ENCODE results near the gene SCG2. TPM values are rescaled to one million over a fixed set of nuclear protein-coding genes. Genes with fewer than 3 reads are reported as not detected.
A peak's percentile ranks its signal among the peaks of the same experiment; 100 is the strongest.

Gene SCG2, protein sequence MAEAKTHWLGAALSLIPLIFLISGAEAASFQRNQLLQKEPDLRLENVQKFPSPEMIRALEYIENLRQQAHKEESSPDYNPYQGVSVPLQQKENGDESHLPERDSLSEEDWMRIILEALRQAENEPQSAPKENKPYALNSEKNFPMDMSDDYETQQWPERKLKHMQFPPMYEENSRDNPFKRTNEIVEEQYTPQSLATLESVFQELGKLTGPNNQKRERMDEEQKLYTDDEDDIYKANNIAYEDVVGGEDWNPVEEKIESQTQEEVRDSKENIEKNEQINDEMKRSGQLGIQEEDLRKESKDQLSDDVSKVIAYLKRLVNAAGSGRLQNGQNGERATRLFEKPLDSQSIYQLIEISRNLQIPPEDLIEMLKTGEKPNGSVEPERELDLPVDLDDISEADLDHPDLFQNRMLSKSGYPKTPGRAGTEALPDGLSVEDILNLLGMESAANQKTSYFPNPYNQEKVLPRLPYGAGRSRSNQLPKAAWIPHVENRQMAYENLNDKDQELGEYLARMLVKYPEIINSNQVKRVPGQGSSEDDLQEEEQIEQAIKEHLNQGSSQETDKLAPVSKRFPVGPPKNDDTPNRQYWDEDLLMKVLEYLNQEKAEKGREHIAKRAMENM
- not detected for total RNA-seq
- not detected for polyA plus RNA-seq (2013, experiment 1 of 2)
- polyA plus RNA-seq (2013, experiment 2 of 2), result 0.03 TPM
- 0 to 0.20 (median 0) reads per million in 172 experiments for total RNA-seq

GRCh38 chr2:223601932-223602666, at the start of gene SCG2:
SCG2 (minus strand) TSS chr2:223602361; CDS start chr2:223599282, 3,079 bp downstream.
- no peak within 1 kb of the TSS for H3K27ac Mint-ChIP-seq
- Histone ChIP-seq H3K27me3 (ENCODE audit: control insufficient read depth in 1 of 2, insufficient read depth in 2 of 2, low read length in 2 of 2) (no peaks in the 10 kb centered on the region), H3K9me3 (ENCODE audit: control insufficient read depth in 1 of 2, insufficient read depth in 1 of 2, low read length in 2 of 2) (no peaks in the 10 kb centered on the region), H3K27ac (ENCODE audit: low read depth in 1 of 2, low read length in 2 of 2) (no peak within 1 kb of the TSS), H3K4me3 (ENCODE audit: low read length) (no peak within 1 kb of the TSS), H3K36me3 (ENCODE audit: insufficient read depth, low read length) (no peaks in the 10 kb centered on the region), H3K4me1 (ENCODE audit: insufficient read depth, low read length) (no peaks in the 10 kb centered on the region)
- ChIA-PET POLR2A (no interaction called here), CTCF (no interaction called here)
- no peaks in the 10 kb centered on the region for H3K36me3 Mint-ChIP-seq (ENCODE audit: low read depth)
- H3K4me3 Mint-ChIP-seq, result no peak within 1 kb of the TSS
- ATAC-seq (ENCODE audit: poor library complexity) (peak; percentile 26), DNase-seq (peak in 7 of 14 experiments; percentile 2 to 46 (median 7))
- no peaks in the 10 kb centered on the region for H3K9me3 Mint-ChIP-seq
- H3K27me3 Mint-ChIP-seq, result peaks cover 21% of the 10 kb centered on the region
- intact Hi-C loops (cut with DNase I, micrococcal nuclease), result no loop called here
- TF ChIP-seq, protein P1, sequence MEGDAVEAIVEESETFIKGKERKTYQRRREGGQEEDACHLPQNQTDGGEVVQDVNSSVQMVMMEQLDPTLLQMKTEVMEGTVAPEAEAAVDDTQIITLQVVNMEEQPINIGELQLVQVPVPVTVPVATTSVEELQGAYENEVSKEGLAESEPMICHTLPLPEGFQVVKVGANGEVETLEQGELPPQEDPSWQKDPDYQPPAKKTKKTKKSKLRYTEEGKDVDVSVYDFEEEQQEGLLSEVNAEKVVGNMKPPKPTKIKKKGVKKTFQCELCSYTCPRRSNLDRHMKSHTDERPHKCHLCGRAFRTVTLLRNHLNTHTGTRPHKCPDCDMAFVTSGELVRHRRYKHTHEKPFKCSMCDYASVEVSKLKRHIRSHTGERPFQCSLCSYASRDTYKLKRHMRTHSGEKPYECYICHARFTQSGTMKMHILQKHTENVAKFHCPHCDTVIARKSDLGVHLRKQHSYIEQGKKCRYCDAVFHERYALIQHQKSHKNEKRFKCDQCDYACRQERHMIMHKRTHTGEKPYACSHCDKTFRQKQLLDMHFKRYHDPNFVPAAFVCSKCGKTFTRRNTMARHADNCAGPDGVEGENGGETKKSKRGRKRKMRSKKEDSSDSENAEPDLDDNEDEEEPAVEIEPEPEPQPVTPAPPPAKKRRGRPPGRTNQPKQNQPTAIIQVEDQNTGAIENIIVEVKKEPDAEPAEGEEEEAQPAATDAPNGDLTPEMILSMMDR (IDR thresholded peaks at IDR 0.05), result no peak
- H3K4me1 Mint-ChIP-seq (ENCODE audit: low read depth), result no peaks in the 10 kb centered on the region

DNA sequence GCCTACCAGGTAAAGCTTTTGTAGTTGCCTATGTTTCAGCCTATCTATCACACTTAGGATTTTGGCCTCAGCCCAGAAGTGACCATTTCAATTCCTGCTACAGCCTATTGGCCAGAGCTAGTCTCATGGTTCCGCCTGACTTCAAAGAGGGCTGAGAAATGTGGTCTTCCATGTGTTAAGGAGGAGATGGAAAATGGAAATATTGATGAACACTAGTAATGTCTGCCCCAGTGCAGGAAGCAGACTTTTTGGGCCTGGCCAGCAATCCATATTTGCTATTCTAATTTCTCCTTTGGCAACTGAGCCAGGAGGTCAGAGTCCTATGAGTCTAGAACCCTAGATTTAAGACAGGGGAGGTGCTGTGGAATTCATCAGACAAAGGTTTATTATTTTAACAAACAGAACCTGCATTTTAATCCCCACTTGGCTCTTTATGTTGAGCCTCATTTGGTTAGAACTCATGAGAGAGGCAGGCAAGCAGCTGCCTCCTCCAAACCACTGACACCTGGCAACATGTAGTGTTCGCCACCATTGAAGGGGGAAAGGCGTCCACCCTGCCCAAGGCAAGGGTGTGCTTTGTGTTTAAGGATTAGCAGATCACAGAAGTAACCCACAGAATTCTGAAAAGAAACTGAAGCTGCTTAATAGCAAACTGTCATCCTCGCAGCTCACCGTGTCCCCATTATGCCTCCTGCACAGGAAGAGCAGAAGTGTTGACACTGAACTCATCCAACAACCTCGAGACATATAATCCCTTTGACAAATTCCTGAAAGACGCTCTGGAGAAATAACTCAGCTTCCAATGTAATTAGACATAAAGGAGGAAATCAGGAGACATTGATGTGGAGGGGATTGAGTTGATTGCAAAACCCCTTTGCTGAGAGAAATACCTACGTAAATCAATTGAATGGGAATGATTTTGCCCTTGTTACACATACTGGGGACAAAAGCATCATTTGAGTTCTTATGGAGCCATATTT, 47.7 kb upstream of the SCG2 start:
- no peaks in the 10 kb centered on the region for H3K9me3 Mint-ChIP-seq
- TF ChIP-seq, protein P1 (IDR thresholded peaks at IDR 0.05), result no peak
- no peaks in the 10 kb centered on the region for H3K36me3 Mint-ChIP-seq (ENCODE audit: low read depth)
- H3K27me3 Mint-ChIP-seq, result peaks cover 20% of the 10 kb centered on the region
- DNase-seq (no peak), ATAC-seq (ENCODE audit: poor library complexity) (no peak)
- H3K27ac Mint-ChIP-seq, result no peak overlapping the region
- Histone ChIP-seq H3K9me3 (ENCODE audit: control insufficient read depth in 1 of 2, insufficient read depth in 1 of 2, low read length in 2 of 2) (no peaks in the 10 kb centered on the region), H3K4me3 (ENCODE audit: low read length) (no peak overlapping the region), H3K27ac (ENCODE audit: low read depth in 1 of 2, low read length in 2 of 2) (no peak overlapping the region), H3K4me1 (ENCODE audit: insufficient read depth, low read length) (no peaks in the 10 kb centered on the region), H3K27me3 (ENCODE audit: control insufficient read depth in 1 of 2, insufficient read depth in 2 of 2, low read length in 2 of 2) (no peaks in the 10 kb centered on the region), H3K36me3 (ENCODE audit: insufficient read depth, low read length) (no peaks in the 10 kb centered on the region)
- intact Hi-C loops (cut with DNase I, micrococcal nuclease), result no loop called here
- H3K4me3 Mint-ChIP-seq, result no peak overlapping the region
- ChIA-PET CTCF (no interaction called here), POLR2A (no interaction called here)
- H3K4me1 Mint-ChIP-seq (ENCODE audit: low read depth), result no peaks in the 10 kb centered on the region

- Mint-ChIP-seq H3K4me3 (no peak overlapping the region), H3K4me1 (ENCODE audit: low read depth) (no peaks in the 10 kb centered on the region), H3K27me3 (peaks cover 14% of the 10 kb centered on the region), H3K27ac (no peak overlapping the region), H3K9me3 (no peaks in the 10 kb centered on the region), H3K36me3 (ENCODE audit: low read depth) (no peaks in the 10 kb centered on the region)
- no peaks in the 10 kb centered on the region for H3K36me3 ChIP-seq (ENCODE audit: insufficient read depth, low read length)
- no peaks in the 10 kb centered on the region for H3K4me1 ChIP-seq (ENCODE audit: insufficient read depth, low read length)
- POLR2A ChIA-PET, result no interaction called here
- DNase-seq (no peak), ATAC-seq (ENCODE audit: poor library complexity) (no peak)
- no peak overlapping the region for H3K27ac ChIP-seq (ENCODE audit: low read depth in 1 of 2, low read length in 2 of 2)
- TF ChIP-seq, protein P1 (IDR thresholded peaks at IDR 0.05), result no peak
- H3K4me3 ChIP-seq (ENCODE audit: low read length), result no peak overlapping the region
- intact Hi-C loops (cut with DNase I, micrococcal nuclease), result no loop called here
- no peaks in the 10 kb centered on the region for H3K9me3 ChIP-seq (ENCODE audit: control insufficient read depth in 1 of 2, insufficient read depth in 1 of 2, low read length in 2 of 2)
- CTCF ChIA-PET, result no interaction called here
- H3K27me3 ChIP-seq (ENCODE audit: control insufficient read depth in 1 of 2, insufficient read depth in 2 of 2, low read length in 2 of 2), result no peaks in the 10 kb centered on the region
These were observed 46.6 kb upstream of the SCG2 start for GRCh38 chr2:223648755-223649154.

Measured in CD4-positive, alpha-beta T cell (primary cell).